ENCODE measurements around the gene CYB561D1. TPM values are rescaled to one million over a fixed set of nuclear protein-coding genes. Genes with fewer than 3 reads are reported as not detected.

The CYB561D1 gene
- total RNA-seq, 1 donor from 2014 or later = 10.2 TPM

DNA sequence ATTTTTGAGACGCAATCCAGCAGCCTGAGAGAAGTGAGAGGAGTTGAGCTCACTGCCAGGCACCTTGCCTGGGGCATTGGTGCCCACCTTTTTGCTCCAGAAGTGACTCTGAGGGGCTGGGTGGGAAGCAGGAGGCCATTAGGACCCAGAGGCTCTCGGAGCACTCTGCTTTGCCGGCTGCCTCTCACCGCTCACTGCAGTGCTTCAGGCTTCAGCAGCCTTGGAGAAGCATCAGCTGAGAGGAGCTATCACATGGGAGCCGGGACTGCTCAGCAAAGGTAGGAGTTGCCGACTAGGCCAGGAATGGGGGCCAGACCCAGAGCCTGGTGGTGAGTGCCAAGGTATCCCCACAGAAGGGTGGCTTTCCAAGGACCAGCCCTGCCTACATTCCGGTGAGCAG lies 45.8 kb downstream of the CYB561D1 start, which contains the start of gene GPR61:
GPR61 (plus strand) TSS at position 197 of the 400 bp plus-strand sequence. CDS start 3,151 bp downstream, outside the sequence.
- Mint-ChIP-seq H3K27ac (ENCODE audit: unreplicated experiment) (no peak within 1 kb of the TSS), H3K27me3 (ENCODE audit: unreplicated experiment) (peaks cover 31% of the 10 kb centered on the region), H3K4me3 (ENCODE audit: unreplicated experiment) (no peak within 1 kb of the TSS)

GRCh38 chr1:109541102-109541501 lies 47.2 kb downstream of the CYB561D1 start:
- DNase-seq (ENCODE audit: extremely low spot score, unreplicated experiment) = no peak
- TF ChIP-seq, protein P1, sequence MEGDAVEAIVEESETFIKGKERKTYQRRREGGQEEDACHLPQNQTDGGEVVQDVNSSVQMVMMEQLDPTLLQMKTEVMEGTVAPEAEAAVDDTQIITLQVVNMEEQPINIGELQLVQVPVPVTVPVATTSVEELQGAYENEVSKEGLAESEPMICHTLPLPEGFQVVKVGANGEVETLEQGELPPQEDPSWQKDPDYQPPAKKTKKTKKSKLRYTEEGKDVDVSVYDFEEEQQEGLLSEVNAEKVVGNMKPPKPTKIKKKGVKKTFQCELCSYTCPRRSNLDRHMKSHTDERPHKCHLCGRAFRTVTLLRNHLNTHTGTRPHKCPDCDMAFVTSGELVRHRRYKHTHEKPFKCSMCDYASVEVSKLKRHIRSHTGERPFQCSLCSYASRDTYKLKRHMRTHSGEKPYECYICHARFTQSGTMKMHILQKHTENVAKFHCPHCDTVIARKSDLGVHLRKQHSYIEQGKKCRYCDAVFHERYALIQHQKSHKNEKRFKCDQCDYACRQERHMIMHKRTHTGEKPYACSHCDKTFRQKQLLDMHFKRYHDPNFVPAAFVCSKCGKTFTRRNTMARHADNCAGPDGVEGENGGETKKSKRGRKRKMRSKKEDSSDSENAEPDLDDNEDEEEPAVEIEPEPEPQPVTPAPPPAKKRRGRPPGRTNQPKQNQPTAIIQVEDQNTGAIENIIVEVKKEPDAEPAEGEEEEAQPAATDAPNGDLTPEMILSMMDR (IDR thresholded peaks at IDR 0.05) = no peak
- Mint-ChIP-seq H3K4me1 (ENCODE audit: unreplicated experiment) (no peaks in the 10 kb centered on the region), H3K36me3 (ENCODE audit: unreplicated experiment) (no peaks in the 10 kb centered on the region), H3K27me3 (ENCODE audit: unreplicated experiment) (peaks cover 31% of the 10 kb centered on the region), H3K27ac (ENCODE audit: unreplicated experiment) (no peak overlapping the region), H3K4me3 (ENCODE audit: unreplicated experiment) (no peak overlapping the region), H3K9me3 (ENCODE audit: unreplicated experiment) (no peaks in the 10 kb centered on the region)

More for the DNA sequence above, 45.8 kb downstream of the CYB561D1 start, which contains the start of gene GPR61:
- no peaks in the 10 kb centered on the region for H3K9me3 Mint-ChIP-seq (ENCODE audit: unreplicated experiment)
- TF ChIP-seq, protein P1 (IDR thresholded peaks at IDR 0.05) = no peak
- H3K36me3 Mint-ChIP-seq (ENCODE audit: unreplicated experiment) = no peaks in the 10 kb centered on the region
- no peak for DNase-seq (ENCODE audit: extremely low spot score, unreplicated experiment)
- H3K4me1 Mint-ChIP-seq (ENCODE audit: unreplicated experiment) = no peaks in the 10 kb centered on the region

DNA sequence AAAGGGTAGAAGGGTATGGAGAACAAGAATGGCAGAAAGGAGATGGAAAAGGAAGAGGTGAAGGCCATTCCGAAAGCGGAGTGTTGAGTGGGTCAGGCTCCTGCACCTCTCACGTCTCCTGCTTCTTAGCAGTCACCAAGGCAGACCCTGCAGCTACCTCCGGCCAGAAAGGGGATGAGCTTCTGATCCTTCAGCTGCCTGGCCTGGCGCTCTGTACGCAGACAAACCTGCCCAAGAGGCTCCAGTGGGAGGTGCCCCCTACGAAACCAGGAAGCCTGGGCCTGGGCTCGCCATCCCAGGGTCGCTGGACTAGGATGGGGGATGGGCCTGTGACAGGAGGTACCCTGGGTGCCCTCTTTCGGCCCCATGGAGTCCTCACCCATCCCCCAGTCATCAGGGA lies 48.8 kb downstream of the CYB561D1 start:
- no peaks in the 10 kb centered on the region for H3K9me3 Mint-ChIP-seq (ENCODE audit: unreplicated experiment)
- H3K36me3 Mint-ChIP-seq (ENCODE audit: unreplicated experiment) = no peaks in the 10 kb centered on the region
- peaks cover 31% of the 10 kb centered on the region for H3K27me3 Mint-ChIP-seq (ENCODE audit: unreplicated experiment)
- DNase-seq (ENCODE audit: extremely low spot score, unreplicated experiment) = no peak
- H3K4me3 Mint-ChIP-seq (ENCODE audit: unreplicated experiment) = no peak overlapping the region
- H3K27ac Mint-ChIP-seq (ENCODE audit: unreplicated experiment) = no peak overlapping the region
- TF ChIP-seq, protein P1 (IDR thresholded peaks at IDR 0.05) = no peak
- peaks cover 15% of the 10 kb centered on the region for H3K4me1 Mint-ChIP-seq (ENCODE audit: unreplicated experiment)

DNA sequence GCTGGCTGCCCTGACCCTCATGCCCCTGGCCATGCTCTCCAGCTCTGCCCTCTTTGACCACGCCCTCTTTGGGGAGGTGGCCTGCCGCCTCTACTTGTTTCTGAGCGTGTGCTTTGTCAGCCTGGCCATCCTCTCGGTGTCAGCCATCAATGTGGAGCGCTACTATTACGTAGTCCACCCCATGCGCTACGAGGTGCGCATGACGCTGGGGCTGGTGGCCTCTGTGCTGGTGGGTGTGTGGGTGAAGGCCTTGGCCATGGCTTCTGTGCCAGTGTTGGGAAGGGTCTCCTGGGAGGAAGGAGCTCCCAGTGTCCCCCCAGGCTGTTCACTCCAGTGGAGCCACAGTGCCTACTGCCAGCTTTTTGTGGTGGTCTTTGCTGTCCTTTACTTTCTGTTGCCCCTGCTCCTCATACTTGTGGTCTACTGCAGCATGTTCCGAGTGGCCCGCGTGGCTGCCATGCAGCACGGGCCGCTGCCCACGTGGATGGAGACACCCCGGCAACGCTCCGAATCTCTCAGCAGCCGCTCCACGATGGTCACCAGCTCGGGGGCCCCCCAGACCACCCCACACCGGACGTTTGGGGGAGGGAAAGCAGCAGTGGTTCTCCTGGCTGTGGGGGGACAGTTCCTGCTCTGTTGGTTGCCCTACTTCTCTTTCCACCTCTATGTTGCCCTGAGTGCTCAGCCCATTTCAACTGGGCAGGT lies 49.5 kb downstream of the CYB561D1 start:
- H3K9me3 Mint-ChIP-seq (ENCODE audit: unreplicated experiment) = no peaks in the 10 kb centered on the region
- peaks cover 28% of the 10 kb centered on the region for H3K27me3 Mint-ChIP-seq (ENCODE audit: unreplicated experiment)
- H3K4me3 Mint-ChIP-seq (ENCODE audit: unreplicated experiment) = no peak overlapping the region
- no peaks in the 10 kb centered on the region for H3K36me3 Mint-ChIP-seq (ENCODE audit: unreplicated experiment)
- no peak overlapping the region for H3K27ac Mint-ChIP-seq (ENCODE audit: unreplicated experiment)
- TF ChIP-seq, protein P1 (IDR thresholded peaks at IDR 0.05) = no peak
- peak; percentile 78 for DNase-seq (ENCODE audit: extremely low spot score, unreplicated experiment)
- peaks cover 17% of the 10 kb centered on the region for H3K4me1 Mint-ChIP-seq (ENCODE audit: unreplicated experiment)

- Mint-ChIP-seq H3K27me3 (ENCODE audit: unreplicated experiment) (peaks cover 22% of the 10 kb centered on the region), H3K36me3 (ENCODE audit: unreplicated experiment) (no peaks in the 10 kb centered on the region), H3K27ac (ENCODE audit: unreplicated experiment) (no peak overlapping the region), H3K4me1 (ENCODE audit: unreplicated experiment) (peaks cover 20% of the 10 kb centered on the region), H3K9me3 (ENCODE audit: unreplicated experiment) (no peaks in the 10 kb centered on the region), H3K4me3 (ENCODE audit: unreplicated experiment) (no peak overlapping the region)
- no peak for DNase-seq (ENCODE audit: extremely low spot score, unreplicated experiment)
- TF ChIP-seq, protein P1 (IDR thresholded peaks at IDR 0.05) = no peak
These were observed 50.3 kb downstream of the CYB561D1 start for GRCh38 chr1:109543988-109544735.
